ENCODE measurements around the gene MED26.

- TF ChIP-seq CTCF (IDR thresholded peaks at IDR 0.05): no peak
- TF ChIP-seq POLR2AphosphoS5 (IDR thresholded peaks at IDR 0.05): no peak
Observed at GRCh38 chr19:16601378-16602052, 26.5 kb downstream of the MED26 start.
